AG04450 (cell line): ENCODE results near the gene ATXN1. TPM values are rescaled to one million over a fixed set of nuclear protein-coding genes. Genes with fewer than 3 reads are reported as not detected.

Experiments used
- CTCF ChIA-PET: fragments of 300-600, 350-600 bp; formaldehyde crosslinking; extraction: SDS; loops from one replicate; lab custom pipeline; 2022; ENCODE audit warnings: antibody characterized with exemption, inconsistent platforms; lab: Charles Lee
- POLR2A ChIA-PET: fragments of 350-600 bp; formaldehyde crosslinking; extraction: SDS; loops from one replicate; lab custom pipeline; 2021; ENCODE audit warnings: antibody characterized with exemption, inconsistent platforms; lab: Yijun Ruan, JAX
- DNase-seq: peaks from one replicate; pipeline ENCODE4 v3.0.0-alpha.2; 2011; ENCODE audit warnings: low read depth, low spot score
- H3K27ac ChIP-seq: one replicate; pipeline ENCODE4 v1.5.1; 2012; ENCODE audit warnings: low read depth, low read length, control low read depth
- H3K27me3 ChIP-seq: one replicate; pipeline ENCODE4 v1.6.0; 2012; ENCODE audit warnings: low read length; ENCODE audit not compliant: control insufficient read depth, insufficient read depth
- H3K4me3 ChIP-seq: 2 replicates; pipeline ENCODE4 v1.5.1; 2011; ENCODE audit warnings: mild to moderate bottlenecking, low read depth, low read length, control low read depth
- H3K9me3 ChIP-seq: 2 replicates; pipeline ENCODE4 v1.5.1; 2012; ENCODE audit warnings: low read length; ENCODE audit not compliant: control insufficient read depth, insufficient read depth
- CTCF ChIP-seq: IDR thresholded peaks from 2 replicates; pipeline ENCODE4 v1.5.1; 2011; ENCODE audit warnings: low read depth, low read length, control low read depth, inconsistent platforms
- polyA plus RNA-seq: library from polyadenylated mRNA; depleted of rRNA; stranded (reverse); fragments of >200 nt; gene quantifications from 2 replicates; pipeline ENCODE4 v1.2.3, GENCODE V29; 2011

ATXN1 gene
- polyA plus RNA-seq, 1 experiment = 12.6 TPM

- no peak overlapping the region for H3K27ac ChIP-seq
- CTCF ChIA-PET = interaction anchor here (0.7 to 3.7 kb wide), 41 partner anchors 9 to 814 kb away, joined by 3 to 47 read pairs (median 4); partner anchors contain the start of gene GMPR
- POLR2A ChIA-PET = interaction anchor here (0.6 to 1.0 kb wide), 2 partner anchors 268 to 483 kb away, joined by 3 read pairs; no protein-coding TSS in a partner anchor
- no peaks in the 10 kb centered on the region for H3K27me3 ChIP-seq
- no peaks in the 10 kb centered on the region for H3K9me3 ChIP-seq
- no peak overlapping the region for H3K4me3 ChIP-seq
- TF ChIP-seq CTCF = no peak
- no peak for DNase-seq
These were observed 475.7 kb downstream of the ATXN1 start for GRCh38 chr6:16285467-16286150.

DNA sequence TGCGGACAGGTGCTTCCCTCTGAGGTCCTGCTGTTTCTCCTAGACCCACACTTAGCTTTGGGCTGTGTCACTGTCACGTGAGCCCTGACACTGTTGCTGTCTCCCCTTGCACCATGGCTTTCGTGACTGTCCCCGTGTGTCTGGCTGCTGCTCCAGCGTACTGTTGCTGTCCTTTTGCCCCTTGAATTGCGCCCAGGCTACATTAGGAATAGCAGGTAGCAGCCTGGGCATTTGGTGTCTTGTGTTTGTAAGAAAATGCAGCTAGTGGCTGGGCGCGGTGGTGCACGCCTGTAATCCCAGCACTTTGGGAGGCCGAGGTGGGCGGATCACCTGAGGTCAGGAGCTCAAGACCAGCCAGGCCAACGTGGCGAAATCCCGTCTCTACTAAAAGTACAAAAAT lies 476.8 kb downstream of the ATXN1 start:
- no peak overlapping the region for H3K27ac ChIP-seq
- TF ChIP-seq CTCF = no peak
- POLR2A ChIA-PET = no interaction called here
- no peak overlapping the region for H3K4me3 ChIP-seq
- no peaks in the 10 kb centered on the region for H3K9me3 ChIP-seq
- no peak for DNase-seq
- H3K27me3 ChIP-seq = no peaks in the 10 kb centered on the region
- CTCF ChIA-PET = interaction anchor here (0.6 to 3.7 kb wide), 6 partner anchors 8 to 703 kb away, joined by 4 to 47 read pairs (median 8); no protein-coding TSS in a partner anchor

GRCh38 chr6:16282370-16282769 lies 478.9 kb downstream of the ATXN1 start:
- ChIA-PET CTCF (interaction anchor here (0.6 kb wide), 1 partner anchor 492 kb away, joined by 4 read pairs; no protein-coding TSS in a partner anchor), POLR2A (no interaction called here)
- H3K9me3 ChIP-seq = no peaks in the 10 kb centered on the region; the same call in 1 of the 2 replicates
- DNase-seq = no peak
- no peak for TF ChIP-seq CTCF
- no peak overlapping the region for H3K27ac ChIP-seq
- no peaks in the 10 kb centered on the region for H3K27me3 ChIP-seq
- H3K4me3 ChIP-seq = no peak overlapping the region

DNA sequence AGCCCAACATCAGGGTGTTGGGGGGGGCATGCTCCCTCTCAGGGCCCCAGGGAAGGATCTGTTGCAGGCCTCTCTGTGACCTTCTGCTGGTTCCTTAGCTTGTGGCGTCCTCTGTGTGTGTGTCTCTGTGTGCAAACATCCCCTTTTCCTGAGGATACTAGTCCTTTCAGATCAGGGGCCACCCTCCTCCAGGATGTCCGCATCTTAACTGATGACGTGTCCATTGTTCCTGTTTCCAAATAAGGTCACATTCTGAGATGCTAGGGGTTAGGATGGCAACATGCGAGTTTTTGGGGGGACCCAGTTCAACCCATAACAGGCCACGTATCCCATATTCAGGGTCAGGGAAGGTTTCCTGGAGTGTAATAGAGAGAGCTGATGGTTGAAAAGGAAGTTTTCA lies 482.0 kb downstream of the ATXN1 start:
- POLR2A ChIA-PET = interaction anchor here (0.7 kb wide), 1 partner anchor 670 kb away, joined by 4 read pairs; no protein-coding TSS in a partner anchor
- no peak overlapping the region for H3K4me3 ChIP-seq
- no peak overlapping the region for H3K27ac ChIP-seq
- H3K9me3 ChIP-seq = no peaks in the 10 kb centered on the region; the same call in 1 of the 2 replicates
- DNase-seq = no peak
- no peaks in the 10 kb centered on the region for H3K27me3 ChIP-seq
- no peak for TF ChIP-seq CTCF
- CTCF ChIA-PET = interaction anchor here (1.3 to 5.9 kb wide), 2 partner anchors 7 to 10 kb away, joined by 3 to 47 read pairs; no protein-coding TSS in a partner anchor

DNA sequence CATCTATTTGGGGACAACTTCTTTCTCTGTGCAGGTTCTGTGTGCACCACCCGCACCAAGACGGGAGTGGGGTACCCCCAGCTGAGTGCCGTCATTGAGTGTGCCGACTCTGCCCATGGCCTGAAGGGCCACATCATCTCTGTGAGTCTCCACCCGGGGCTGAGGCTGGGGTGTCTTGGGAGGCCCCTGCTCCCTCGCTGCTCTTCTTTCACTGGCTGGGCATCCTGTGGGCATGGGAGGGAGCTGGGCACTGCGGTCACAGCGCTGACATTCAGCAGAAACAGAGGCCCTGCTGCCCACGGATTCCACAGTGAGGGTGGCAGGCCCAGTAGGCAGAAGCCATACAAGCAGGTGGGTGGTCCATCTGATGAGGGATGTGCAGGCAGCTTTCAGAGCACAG lies 482.5 kb downstream of the ATXN1 start:
- H3K27ac ChIP-seq = no peak overlapping the region
- DNase-seq = no peak
- no peaks in the 10 kb centered on the region; the same call in 1 of the 2 replicates for H3K9me3 ChIP-seq
- no peak for TF ChIP-seq CTCF
- H3K27me3 ChIP-seq = no peaks in the 10 kb centered on the region
- POLR2A ChIA-PET = no interaction called here
- CTCF ChIA-PET = interaction anchor here (1.3 to 5.9 kb wide), 2 partner anchors 7 to 11 kb away, joined by 3 to 47 read pairs; no protein-coding TSS in a partner anchor
- no peak overlapping the region for H3K4me3 ChIP-seq
